Heart left ventricle (tissue), 16 donors: ENCODE data around the gene NOC2L. TPM values are rescaled to one million over a fixed set of nuclear protein-coding genes. Genes with fewer than 3 reads are reported as not detected.
"Not testable (repeated sequence)": the region's sequence is repeated elsewhere in the genome, so short reads cannot be mapped to it uniquely, and the experiment has no call there.

Experiments used
- ATAC-seq, 4 donors: fragments of 200-7000 bp; cut with Tn5 transposase; one replicate each; pipeline ENCODE4 v1.9.1; 2020 to 2022; ENCODE audit warnings: moderate library complexity in 4 of 4, mild to moderate bottlenecking in 3 of 4, moderate number of reproducible peaks in 1 of 4
- DNase-seq, 5 donors: peaks; one replicate each; pipeline ENCODE4 v3.0.0-alpha.2; 2020
- H3K27ac ChIP-seq, 12 donors: fragments of 200-600 bp; sonication (generic) in 4 of 12; one replicate each; pipeline versions ENCODE4 v1.5.0 to v1.8.0; 2016 to 2022; ENCODE audit warnings: mild to moderate bottlenecking in 2 of 12
- H3K27me3 ChIP-seq, 9 donors: fragments of 200-600 bp; sonication (generic) in 2 of 9; one replicate each; pipeline versions ENCODE4 v1.5.1 to v1.8.0; 2016 to 2022; ENCODE audit warnings: mild to moderate bottlenecking in 3 of 9
- H3K36me3 ChIP-seq, 9 donors: fragments of 200-600 bp; sonication (generic) in 2 of 9; one replicate each; pipeline versions ENCODE4 v1.5.0 to v1.8.0; 2018 to 2022; ENCODE audit warnings: mild to moderate bottlenecking in 2 of 9
- H3K4me1 ChIP-seq, 12 donors: fragments of 200-600 bp; sonication (generic) in 4 of 12; one replicate each; pipeline versions ENCODE4 v1.5.0 to v1.8.0; 2016 to 2022; ENCODE audit warnings: mild to moderate bottlenecking in 3 of 12
- H3K4me3 ChIP-seq, 12 donors: fragments of 200-600 bp; sonication (generic) in 4 of 12; one replicate each; pipeline versions ENCODE4 v1.5.0 to v1.8.0; 2017 to 2022; ENCODE audit warnings: mild to moderate bottlenecking in 9 of 12, moderate library complexity in 4 of 12
- H3K9me3 ChIP-seq, 12 donors: fragments of 200-600 bp; sonication (generic) in 4 of 12; one replicate each; pipeline versions ENCODE4 v1.5.0 to v1.8.0; 2016 to 2022; ENCODE audit warnings: mild to moderate bottlenecking in 1 of 12
- CTCF ChIP-seq, 12 donors: fragments of 200-600 bp; sonication (generic) in 4 of 12; IDR thresholded peaks; one replicate each; pipeline versions ENCODE4 v1.5.0 to v1.8.0; 2018 to 2022; ENCODE audit warnings: antibody characterized with exemption in 12 of 12, mild to moderate bottlenecking in 5 of 12
- POLR2A ChIP-seq, 2 donors: fragments of 450-650 bp; IDR thresholded peaks; one replicate each; pipeline ENCODE4 v1.6.1; 2017; ENCODE audit warnings: antibody characterized with exemption in 2 of 2, mild to moderate bottlenecking in 2 of 2, moderate library complexity in 2 of 2
- WGBS, 4 donors: extraction: QIAGEN DNeasy Blood & Tissue Kit in 2 of 4; methylation state at CpG; one replicate each; pipeline versions ENCODE4 v1.1.5 to v1.1.7; 2013 to 2018; 5-methylcytosine and 5-hydroxymethylcytosine counted together
- intact Hi-C, 10 donors: fragments of 100-400 bp; cut with DNase I; formaldehyde crosslinking; loops; one replicate each; pipeline versions ENCODE4 v1.11.1 to v1.14.2; 2022
- polyA plus RNA-seq, 2 donors: library from polyadenylated mRNA; stranded (reverse); fragments of 200-250 nt; gene quantifications; one replicate each; pipeline ENCODE4 v1.2.3, GENCODE V29; 2013
- total RNA-seq, 9 donors: library from RNA; depleted of rRNA in 2 of 9; stranded (reverse); fragments of >200 nt in 2 of 9; fragmentation: NEBNext Ultra II Directional in 3 of 9; extraction: Animal tissue kit (Norgen Biotek cat#: 25700) in 3 of 9; gene quantifications; one replicate each; pipeline versions ENCODE4 v1.1.0 to v1.2.4, GENCODE V29; 2016 to 2023
- donor health status: ischemic (EF 13 %, LVEDD 7.1; RV severe dilation, severe dysfunction).
- donor health status: healthy with polysubstance abuse.
- donor health status: DM: no; HTN: yes; CAD: no.
- donor health status: DM: no; HTN: no; CAD: no.
- donor health status: ischemic (EF 25% LVEDD 6.9; RV normal size, moderate dysfunction).
- donor health status: ischemic (EF 25% LVEDD 5.7; RV mildly dilated, moderate dysfunction).
- donor health status: healthy.
- donor health status: DM: yes; HTN: yes; CAD: no.
- donor health status: ischemic (EF 35%, LVEDD 5.7; RV mildly dilated, moderate dysfunction).
- donor health status: nonischemic (EF 11% LVEDD 7.7; RV severe dilation, severe dysfunction).
- donor health status: DM: yes; HTN: yes; CAD: no.
- donor health status: PGD.
- donor health status: ischemic (EF 29% LVEDD 5.4; RV normal size, mild dysfunction).
- donor health status: nonischemic (EF 23%, LVEDD 6.1; RV moderate dilation, normal function).

Gene NOC2L
- total and polyA plus RNA-seq, 11 donors, result 36.0 to 85.3 (median 44.0) TPM

GRCh38 chr1:992362-992761 lies 33.3 kb upstream of the NOC2L start:
- no peak for DNase-seq
- 93 to 96% (median 94%) methylated on average over 7 of the region's 7 CpGs for WGBS, 4 donors
- Histone ChIP-seq H3K4me3 (no peak overlapping the region), H3K9me3 (peaks cover 0 to 11% (median 3%) of the 10 kb centered on the region in 12 donors), H3K27me3 (peaks cover 0 to 10% (median 0%) of the 10 kb centered on the region in 9 donors), H3K4me1 (peaks cover 0 to 4% (median under 1%) of the 10 kb centered on the region in 12 donors), H3K27ac (no peak overlapping the region), H3K36me3 (no peaks in the 10 kb centered on the region)
- ATAC-seq, result no peak
- TF ChIP-seq CTCF (IDR thresholded peaks at IDR 0.05) (no peak), POLR2A (IDR thresholded peaks at IDR 0.05) (no peak)
- intact Hi-C loops, result no loop called here

GRCh38 chr1:991895-992294 lies 32.8 kb upstream of the NOC2L start:
- Histone ChIP-seq H3K27me3 (peaks cover 0 to 6% (median 0%) of the 10 kb centered on the region in 9 donors), H3K9me3 (peaks cover 0 to 11% (median 3%) of the 10 kb centered on the region in 12 donors), H3K27ac (no peak overlapping the region), H3K4me3 (no peak overlapping the region), H3K4me1 (no peaks in the 10 kb centered on the region), H3K36me3 (no peaks in the 10 kb centered on the region)
- ATAC-seq, result no peak
- intact Hi-C loops, result no loop called here
- TF ChIP-seq POLR2A (IDR thresholded peaks at IDR 0.05), result no peak
- TF ChIP-seq CTCF (IDR thresholded peaks at IDR 0.05), result no peak
- 95 to 97% (median 96%) methylated on average over 10 of the region's 10 CpGs for WGBS, 4 donors
- no peak for DNase-seq

- WGBS, 4 donors, result 91 to 98% (median 96%) methylated on average over 6 of the region's 6 CpGs
- H3K27ac ChIP-seq, H3K27me3 ChIP-seq, H3K4me1 ChIP-seq, intact Hi-C loops, H3K4me3 ChIP-seq, H3K36me3 ChIP-seq, ATAC-seq, DNase-seq: not testable (repeated sequence)
- H3K9me3 ChIP-seq, result peaks cover 0 to 11% (median 3%) of the 10 kb centered on the region in 12 donors
These were observed 32.2 kb upstream of the NOC2L start for GRCh38 chr1:991275-991674.

- not testable (repeated sequence) for H3K27ac ChIP-seq, H3K27me3 ChIP-seq, H3K36me3 ChIP-seq, DNase-seq, ATAC-seq, H3K4me3 ChIP-seq
- intact Hi-C loops, result loop anchor here in 4 of 10 donors (5.0 to 10.0 kb wide), 2 partner anchors 74 to 307 kb away; no protein-coding TSS in a partner anchor
- 78 to 89% (median 85%) methylated on average over 5 of the region's 5 CpGs for WGBS, 4 donors
- peaks cover 0 to 11% (median 3%) of the 10 kb centered on the region in 12 donors for H3K9me3 ChIP-seq
- peaks cover 0 to 12% (median 0%) of the 10 kb centered on the region in 12 donors for H3K4me1 ChIP-seq
These were observed 29.0 kb upstream of the NOC2L start for GRCh38 chr1:988061-988460.

- intact Hi-C loops, result loop anchor here in 7 of 10 donors (2.0 to 10.0 kb wide), 3 partner anchors 77 to 310 kb away; no protein-coding TSS in a partner anchor
- DNase-seq (peak in 1 of 5 donors; percentile 10), ATAC-seq (no peak)
- peaks cover 0 to 9% (median 0%) of the 10 kb centered on the region in 9 donors for H3K27me3 ChIP-seq
- TF ChIP-seq POLR2A (IDR thresholded peaks at IDR 0.05), result no peak
- TF ChIP-seq CTCF (IDR thresholded peaks at IDR 0.05), result no peak
- no peak overlapping the region for H3K27ac ChIP-seq
- WGBS, 4 donors, result 75 to 79% (median 77%) methylated on average over 13 of the region's 13 CpGs
- no peak overlapping the region for H3K4me3 ChIP-seq
- H3K9me3 ChIP-seq, result no peaks in the 10 kb centered on the region
- peaks cover 0 to 31% (median 2%) of the 10 kb centered on the region in 12 donors for H3K4me1 ChIP-seq
- H3K36me3 ChIP-seq, result no peaks in the 10 kb centered on the region
These were observed 26.1 kb upstream of the NOC2L start for GRCh38 chr1:985126-985525.
